ENCODE data around the gene FOSB.

DNA sequence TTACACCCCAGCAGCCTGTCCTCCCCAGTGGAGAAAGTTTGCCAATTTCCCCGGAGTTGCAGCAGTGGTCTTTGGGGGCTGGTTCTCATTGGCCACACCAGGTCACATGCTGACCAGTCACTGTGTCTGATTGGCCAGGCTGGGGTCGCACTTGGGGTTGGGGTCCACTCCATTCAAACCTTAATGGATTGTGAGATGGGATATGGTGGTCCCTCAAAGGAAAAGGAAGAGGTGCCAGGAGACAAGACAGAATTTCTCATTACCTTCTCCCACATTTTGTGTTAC is 33.9 kb downstream of the FOSB start:
- TF ChIP-seq POLR2A (IDR thresholded peaks at IDR 0.05) (no peak), CTCF (IDR thresholded peaks at IDR 0.05) (no peak)

Data from prostate gland (tissue), 2 donors.